ENCODE data around the gene ZNF646. TPM values are rescaled to one million over a fixed set of nuclear protein-coding genes. Genes with fewer than 3 reads are reported as not detected.

Gene ZNF646
- total RNA-seq, 2 experiments from 2014 or later, result 22.0 to 24.4 TPM

GRCh38 chr16:31085873-31086628 is 11.8 kb downstream of the ZNF646 start:
- Mint-ChIP-seq H3K27ac (no peak overlapping the region), H3K4me1 (ENCODE audit: low read depth) (peaks cover 9% of the 10 kb centered on the region), H3K9me3 (no peaks in the 10 kb centered on the region), H3K36me3 (ENCODE audit: low read depth) (peaks cover 10% of the 10 kb centered on the region), H3K4me3 (no peak overlapping the region), H3K27me3 (no peaks in the 10 kb centered on the region)
- no peak for DNase-seq
- ChIA-PET CTCF (no interaction called here), POLR2A (interaction anchor here (1.7 to 5.8 kb wide), 2 partner anchors 13 to 56 kb away, joined by 5 to 22 read pairs; partner anchors contain the start of genes ZNF646 and ZNF668)
- ATAC-seq, result no peak
- TF ChIP-seq CTCF (IDR thresholded peaks at IDR 0.05), result no peak
- intact Hi-C loops (cut with micrococcal nuclease), result no loop called here

GRCh38 chr16:31086629-31086906 is 12.3 kb downstream of the ZNF646 start:
- CTCF ChIA-PET, result no interaction called here
- no peaks in the 10 kb centered on the region for H3K27me3 Mint-ChIP-seq
- no peak for TF ChIP-seq CTCF (IDR thresholded peaks at IDR 0.05)
- no peak overlapping the region for H3K27ac Mint-ChIP-seq
- ATAC-seq, result no peak
- POLR2A ChIA-PET, result interaction anchor here (1.7 to 5.8 kb wide), 2 partner anchors 13 to 56 kb away, joined by 5 to 22 read pairs; partner anchors contain the start of genes ZNF646 and ZNF668
- H3K36me3 Mint-ChIP-seq (ENCODE audit: low read depth), result peaks cover 14% of the 10 kb centered on the region
- peaks cover 9% of the 10 kb centered on the region for H3K4me1 Mint-ChIP-seq (ENCODE audit: low read depth)
- intact Hi-C loops (cut with micrococcal nuclease), result no loop called here
- no peak overlapping the region for H3K4me3 Mint-ChIP-seq
- DNase-seq, result no peak
- H3K9me3 Mint-ChIP-seq, result no peaks in the 10 kb centered on the region

- CTCF ChIA-PET, result no interaction called here
- Mint-ChIP-seq H3K4me1 (ENCODE audit: low read depth) (peaks cover 5% of the 10 kb centered on the region), H3K4me3 (no peak overlapping the region), H3K27ac (no peak overlapping the region), H3K27me3 (no peaks in the 10 kb centered on the region), H3K36me3 (ENCODE audit: low read depth) (peaks cover 11% of the 10 kb centered on the region), H3K9me3 (no peaks in the 10 kb centered on the region)
- intact Hi-C loops (cut with micrococcal nuclease), result no loop called here
- ATAC-seq (no peak), DNase-seq (no peak)
- TF ChIP-seq CTCF (IDR thresholded peaks at IDR 0.05), result no peak
- POLR2A ChIA-PET, result interaction anchor here (0.9 to 5.8 kb wide), 2 partner anchors 14 to 109 kb away, joined by 3 to 22 read pairs; partner anchors contain the start of genes ZNF646 and ZNF668
These were observed 13.3 kb downstream of the ZNF646 start for GRCh38 chr16:31087481-31087880.

GRCh38 chr16:31087971-31088370 is 13.7 kb downstream of the ZNF646 start:
- ChIA-PET POLR2A (interaction anchor here (0.9 to 5.8 kb wide), 3 partner anchors 10 to 109 kb away, joined by 3 to 22 read pairs (median 5); partner anchors contain the start of genes ZNF646 and ZNF668), CTCF (no interaction called here)
- Mint-ChIP-seq H3K27ac (no peak overlapping the region), H3K27me3 (no peaks in the 10 kb centered on the region), H3K4me3 (no peak overlapping the region), H3K4me1 (ENCODE audit: low read depth) (peaks cover 9% of the 10 kb centered on the region), H3K36me3 (ENCODE audit: low read depth) (peaks cover 13% of the 10 kb centered on the region), H3K9me3 (no peaks in the 10 kb centered on the region)
- no peak for DNase-seq
- intact Hi-C loops (cut with micrococcal nuclease), result no loop called here
- no peak for ATAC-seq
- no peak for TF ChIP-seq CTCF (IDR thresholded peaks at IDR 0.05)

GRCh38 chr16:31088459-31089183 is 14.4 kb downstream of the ZNF646 start, which contains the start of gene PRSS53:
TSS of gene PRSS53 (minus strand) at chr16:31088943. CDS start at chr16:31088809, 134 bp downstream.
- no peak for ATAC-seq
- H3K4me3 Mint-ChIP-seq, result no peak within 1 kb of the TSS
- H3K4me1 Mint-ChIP-seq (ENCODE audit: low read depth), result peaks cover 11% of the 10 kb centered on the region
- H3K36me3 Mint-ChIP-seq (ENCODE audit: low read depth), result peaks cover 11% of the 10 kb centered on the region
- H3K27ac Mint-ChIP-seq, result peak within 1 kb of the TSS; percentile 34
- H3K27me3 Mint-ChIP-seq, result no peaks in the 10 kb centered on the region
- ChIA-PET CTCF (no interaction called here), POLR2A (interaction anchor here (0.9 to 1.4 kb wide), 3 partner anchors 11 to 108 kb away, joined by 3 to 5 read pairs (median 3); partner anchors contain the start of genes ZNF646 and ZNF668)
- DNase-seq, result no peak
- intact Hi-C loops (cut with micrococcal nuclease), result no loop called here
- no peaks in the 10 kb centered on the region for H3K9me3 Mint-ChIP-seq
- no peak for TF ChIP-seq CTCF (IDR thresholded peaks at IDR 0.05)

Measured in activated CD8-positive, alpha-beta T cell treated with anti-CD3 and anti-CD28 coated beads for 36 hours (primary cell).